ENCODE results near the gene GXYLT1. TPM values are rescaled to one million over a fixed set of nuclear protein-coding genes. Genes with fewer than 3 reads are reported as not detected.

The GXYLT1 gene
- total RNA-seq, 1 experiment from 2014 or later, result 9.0 TPM

- H3K79me2 ChIP-seq (ENCODE audit: insufficient read depth, low read length), result no peaks in the 10 kb centered on the region
- BruUV-seq (replicated peaks), result no TSS peak
- H3K4me2 ChIP-seq (ENCODE audit: low read length), result no peak overlapping the region
- H3K9me3 ChIP-seq (ENCODE audit: control insufficient read depth in 1 of 2, insufficient read depth in 1 of 2, low read depth in 1 of 2, low read length in 2 of 2), result no peaks in the 10 kb centered on the region
- no peaks in the 10 kb centered on the region for H3K36me3 ChIP-seq (ENCODE audit: control insufficient read depth in 1 of 2, insufficient read depth in 2 of 2, low read length in 2 of 2)
- peaks cover 12 to 15% of the 10 kb centered on the region in 2 experiments for H3K4me1 ChIP-seq (ENCODE audit: control insufficient read depth in 1 of 2, insufficient read depth in 2 of 2, low read length in 2 of 2)
- intact Hi-C loops (cut with micrococcal nuclease), result no loop called here
- no peak overlapping the region for H2AFZ ChIP-seq (ENCODE audit: low read depth, low read length, poor library complexity, severe bottlenecking)
- H3K4me3 ChIP-seq (replicated peaks in 1 of 2; ENCODE audit: low read depth in 1 of 2, low read length in 2 of 2), result no peak overlapping the region
- ATAC-seq (no peak), DNase-seq (ENCODE audit: low read depth, low spot score) (no peak)
- H3K9ac ChIP-seq (ENCODE audit: low read length), result no peak overlapping the region
- RAD21 ChIA-PET (ENCODE audit: low non-redundant PET in 1 of 2, low total read pairs in 2 of 2, uncharacterized antibody in 2 of 2, unreplicated experiment in 2 of 2), result interaction anchor here in 1 of 2 experiments (0.6 kb wide), 1 partner anchor 16 kb away, joined by 4 read pairs; no protein-coding TSS in a partner anchor
- no peaks in the 10 kb centered on the region for H4K20me1 ChIP-seq (ENCODE audit: insufficient read depth)
- H3K27me3 ChIP-seq (ENCODE audit: insufficient read depth, low read length), result no peaks in the 10 kb centered on the region
- CTCF ChIA-PET, result no interaction called here
- no peak overlapping the region for H3K27ac ChIP-seq (ENCODE audit: low read depth, low read length)
- H3K9me2 ChIP-seq (ENCODE audit: insufficient read depth), result no peaks in the 10 kb centered on the region
- POLR2A ChIA-PET, result interaction anchor here (1.9 kb wide), 1 partner anchor 18 kb away, joined by 4 read pairs; no protein-coding TSS in a partner anchor
- TF ChIP-seq, protein P1, sequence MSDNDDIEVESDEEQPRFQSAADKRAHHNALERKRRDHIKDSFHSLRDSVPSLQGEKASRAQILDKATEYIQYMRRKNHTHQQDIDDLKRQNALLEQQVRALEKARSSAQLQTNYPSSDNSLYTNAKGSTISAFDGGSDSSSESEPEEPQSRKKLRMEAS (IDR thresholded peaks at IDR 0.05), result no peak
- TF ChIP-seq RAD21 (IDR thresholded peaks at IDR 0.05; ENCODE audit: low read depth), result no peak
- TF ChIP-seq CTCF (IDR thresholded peaks at IDR 0.05 in 2 of 3, conservative IDR thresholded peaks at IDR 0.05 in 1 of 3; ENCODE audit: borderline replicate concordance in 1 of 3, insufficient read depth in 1 of 3, low read depth in 2 of 3, low read length in 2 of 3), result no peak
- no peak for TF ChIP-seq POLR2AphosphoS5 (IDR thresholded peaks at IDR 0.05; ENCODE audit: low read depth, low read length)
These were observed 18.3 kb upstream of the GXYLT1 start for GRCh38 chr12:42162965-42163364.

DNA sequence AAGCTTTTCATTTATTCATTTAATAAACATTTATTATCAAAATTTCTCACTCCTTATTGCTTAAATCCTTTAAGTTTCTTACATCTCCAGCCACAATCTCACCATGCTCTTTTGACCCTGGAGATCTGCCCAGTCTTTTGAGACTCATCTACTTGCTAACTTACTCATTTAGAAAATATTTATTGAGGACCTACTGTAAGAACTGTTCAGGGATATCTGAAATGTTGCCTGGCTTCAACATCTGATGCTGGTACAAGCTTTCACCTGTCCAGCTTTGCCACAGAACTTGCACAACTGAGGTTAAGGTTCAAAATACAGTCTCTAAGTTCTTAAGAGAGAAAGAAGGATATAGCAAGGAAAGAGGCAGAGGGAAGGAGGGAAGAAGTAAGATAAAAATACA is 17.5 kb upstream of the GXYLT1 start:
- no peak overlapping the region for H3K27ac ChIP-seq (ENCODE audit: low read depth, low read length)
- H3K4me3 ChIP-seq (replicated peaks in 1 of 2; ENCODE audit: low read depth in 1 of 2, low read length in 2 of 2), result no peak overlapping the region
- CTCF ChIA-PET, result no interaction called here
- no peaks in the 10 kb centered on the region for H3K79me2 ChIP-seq (ENCODE audit: insufficient read depth, low read length)
- no TSS peak for BruUV-seq (replicated peaks)
- no peak for DNase-seq (ENCODE audit: low read depth, low spot score)
- no peaks in the 10 kb centered on the region for H4K20me1 ChIP-seq (ENCODE audit: insufficient read depth)
- peak overlapping the region; percentile 52 for H3K4me2 ChIP-seq (ENCODE audit: low read length)
- no peak for TF ChIP-seq CTCF (IDR thresholded peaks at IDR 0.05 in 2 of 3, conservative IDR thresholded peaks at IDR 0.05 in 1 of 3; ENCODE audit: borderline replicate concordance in 1 of 3, insufficient read depth in 1 of 3, low read depth in 2 of 3, low read length in 2 of 3)
- TF ChIP-seq POLR2A (IDR thresholded peaks at IDR 0.05; ENCODE audit: borderline replicate concordance, extremely low read depth, insufficient read depth, insufficient read length), result no peak
- no peak for TF ChIP-seq TCF7L2 (IDR thresholded peaks at IDR 0.05; ENCODE audit: borderline replicate concordance, extremely low read depth, insufficient read depth, insufficient read length)
- TF ChIP-seq ATF3 (IDR thresholded peaks at IDR 0.05), result no peak
- H3K4me1 ChIP-seq (ENCODE audit: control insufficient read depth in 1 of 2, insufficient read depth in 2 of 2, low read length in 2 of 2), result peaks cover 12 to 15% of the 10 kb centered on the region in 2 experiments
- H3K27me3 ChIP-seq (ENCODE audit: insufficient read depth, low read length), result no peaks in the 10 kb centered on the region
- no peaks in the 10 kb centered on the region for H3K9me2 ChIP-seq (ENCODE audit: insufficient read depth)
- RAD21 ChIA-PET (ENCODE audit: low non-redundant PET in 1 of 2, low total read pairs in 2 of 2, uncharacterized antibody in 2 of 2, unreplicated experiment in 2 of 2), result interaction anchor here in 1 of 2 experiments (0.6 kb wide), 1 partner anchor 17 kb away, joined by 4 read pairs; no protein-coding TSS in a partner anchor
- POLR2A ChIA-PET, result interaction anchor here (1.9 kb wide), 1 partner anchor 17 kb away, joined by 4 read pairs; no protein-coding TSS in a partner anchor
- H2AFZ ChIP-seq (ENCODE audit: low read depth, low read length, poor library complexity, severe bottlenecking), result no peak overlapping the region
- peak; percentile 53 for ATAC-seq
- no peak overlapping the region for H3K9ac ChIP-seq (ENCODE audit: low read length)
- intact Hi-C loops (cut with micrococcal nuclease), result no loop called here
- H3K9me3 ChIP-seq (ENCODE audit: control insufficient read depth in 1 of 2, insufficient read depth in 1 of 2, low read depth in 1 of 2, low read length in 2 of 2), result no peaks in the 10 kb centered on the region
- no peaks in the 10 kb centered on the region for H3K36me3 ChIP-seq (ENCODE audit: control insufficient read depth in 1 of 2, insufficient read depth in 2 of 2, low read length in 2 of 2)

Measured in HCT116 (cell line).